Fibroblast of pulmonary artery (primary cell): Measurements from ENCODE around the gene MAFF.

Experiments
- DNase-seq: peaks from one replicate; pipeline ENCODE4 v3.0.0-alpha.2; 2010; ENCODE audit warnings: low read depth
- H3K4me3 ChIP-seq: replicated peaks from 2 replicates; pipeline ENCODE4 v1.5.1; 2011; ENCODE audit warnings: low read depth, mild to moderate bottlenecking, control low read depth, low read length, moderate library complexity
- CTCF ChIP-seq: IDR thresholded peaks from 2 replicates; pipeline ENCODE4 v1.5.1; 2011; ENCODE audit warnings: mild to moderate bottlenecking, control low read depth, low read length, inconsistent platforms; ENCODE audit errors: missing control alignments

Gene MAFF

GRCh38 chr22:38250643-38251340, 49.0 kb downstream of the MAFF start:
- TF ChIP-seq CTCF: no peak
- no peak for DNase-seq
- no peak overlapping the region for H3K4me3 ChIP-seq

- DNase-seq: no peak
- no peak overlapping the region for H3K4me3 ChIP-seq
- no peak for TF ChIP-seq CTCF
Measured at GRCh38 chr22:38251341-38251692, 49.5 kb downstream of the MAFF start.

GRCh38 chr22:38255697-38256096, 53.9 kb downstream of the MAFF start:
- no peak for DNase-seq
- no peak overlapping the region for H3K4me3 ChIP-seq
- TF ChIP-seq CTCF: no peak

GRCh38 chr22:38257181-38257580, 55.4 kb downstream of the MAFF start:
- TF ChIP-seq CTCF: no peak
- peak overlapping the region; percentile 28 for H3K4me3 ChIP-seq
- DNase-seq: peak; percentile 82

- DNase-seq: no peak
- H3K4me3 ChIP-seq: peak overlapping the region; percentile 28
- no peak for TF ChIP-seq CTCF
Measured at GRCh38 chr22:38257650-38258250, 56.0 kb downstream of the MAFF start.

- DNase-seq: peak; percentile 96
- TF ChIP-seq CTCF: no peak
- no peak overlapping the region for H3K4me3 ChIP-seq
Measured at GRCh38 chr22:38258895-38259294, 57.1 kb downstream of the MAFF start.

- DNase-seq: no peak
- no peak for TF ChIP-seq CTCF
- H3K4me3 ChIP-seq: no peak overlapping the region
Measured at GRCh38 chr22:38259370-38259769, 57.6 kb downstream of the MAFF start.
